K562 (cell line): ENCODE measurements around the gene ASS1. TPM values are rescaled to one million over a fixed set of nuclear protein-coding genes. Genes with fewer than 3 reads are reported as not detected.

Experiments
- ARID2 ChIP-seq: fragments of 450-650 bp; IDR thresholded peaks from 2 replicates; pipeline ENCODE4 v1.6.1; 2017; ENCODE audit warnings: antibody characterized with exemption, mild to moderate bottlenecking
- HDAC3 ChIP-seq: fragments of 450-650 bp; IDR thresholded peaks from 2 replicates; pipeline ENCODE4 v1.6.1; 2018; ENCODE audit warnings: borderline replicate concordance, mild to moderate bottlenecking, moderate library complexity; ENCODE audit not compliant: partially characterized antibody
- IRF9 ChIP-seq: fragments of 450-650 bp; IDR thresholded peaks from 2 replicates; pipeline ENCODE4 v1.6.1; 2016; ENCODE audit warnings: missing biosample characterization, missing genetic modification characterization
- MCM3 ChIP-seq: fragments of 450-650 bp; IDR thresholded peaks from 2 replicates; pipeline ENCODE4 v1.6.1; 2016
- MEF2A ChIP-seq: IDR thresholded peaks from 2 replicates; pipeline ENCODE4 v1.6.1; 2011; ENCODE audit warnings: low read depth, mild to moderate bottlenecking, low read length, moderate library complexity; ENCODE audit not compliant: control insufficient read depth
- MXD1 ChIP-seq: fragments of 250-450 bp; sonication (Bioruptor Pico); IDR thresholded peaks from 2 replicates; pipeline ENCODE4 v1.8.0; 2021; ENCODE audit warnings: borderline replicate concordance, mild to moderate bottlenecking, moderate library complexity; ENCODE audit not compliant: poor library complexity, severe bottlenecking
- NFE2L1 ChIP-seq: fragments of 450-650 bp; IDR thresholded peaks from 2 replicates; pipeline ENCODE4 v1.6.1; 2016; ENCODE audit warnings: missing genetic modification characterization, low read depth, mild to moderate bottlenecking, missing compliant biosample characterization, moderate library complexity, borderline replicate concordance
- RCOR1 ChIP-seq, 2 experiments: IDR thresholded peaks; 2 replicates each; pipeline ENCODE4 v1.6.1; 2012; ENCODE audit warnings: low read depth in 2 of 2, low read length in 2 of 2, borderline replicate concordance in 1 of 2, improper control_type of control experiment in 1 of 2
- REST ChIP-seq, 2 experiments: fragments of 450-650 bp; formaldehyde crosslinking in 1 of 2; IDR thresholded peaks; 2 replicates each; pipeline versions ENCODE4 v1.4.0 to v1.6.1; 2014 to 2020; ENCODE audit warnings: mild to moderate bottlenecking in 2 of 2, borderline replicate concordance in 1 of 2, low read depth in 1 of 2
- U2AF2 ChIP-seq: fragments of 200-400 bp; formaldehyde crosslinking; optimal IDR thresholded peaks from 2 replicates; pipeline ENCODE3; 2017; ENCODE audit warnings: low read depth, mild to moderate bottlenecking, low read length
- ZNF175 ChIP-seq: fragments of 200-800 bp; sonication (Bioruptor generic); IDR thresholded peaks from 2 replicates; pipeline ENCODE4 v1.6.1; 2016; ENCODE audit warnings: low read depth, mild to moderate bottlenecking, missing genetic modification characterization, missing compliant biosample characterization
- ZNF282 ChIP-seq: sonication (generic); formaldehyde crosslinking; IDR thresholded peaks from 2 replicates; pipeline ENCODE4 v1.8.1; 2023; ENCODE audit warnings: missing genetic modification reagents
- ZNF518B ChIP-seq: fragments of 250-450 bp; sonication (Bioruptor Pico); IDR thresholded peaks from 2 replicates; pipeline ENCODE4 v1.5.0; 2021; ENCODE audit warnings: mild to moderate bottlenecking, moderate library complexity
- polyA plus RNA-seq, 8 experiments: library from polyadenylated mRNA; depleted of rRNA in 4 of 8; stranded (reverse) in 5 of 8; unstranded in 3 of 8; fragments of >200 nt; fragmentation: Nextera tagmentation in 2 of 8; fragmentation: Illumina TruSeq in 1 of 8; extraction: Ambion mirVana in 2 of 8; extraction: Trizol in 1 of 8; gene quantifications; 2 replicates each; pipeline versions ENCODE4 v1.2.1 to v1.2.3, GENCODE V29; 2011 to 2014; ENCODE audit warnings: inconsistent platforms in 1 of 8, missing spikeins in 1 of 8
- total RNA-seq, 7 experiments: library from RNA; depleted of rRNA in 6 of 7; stranded (reverse); fragments of >200 nt in 6 of 7; fragmentation: Illumina TruSeq in 2 of 7; extraction: Trizol in 2 of 7; gene quantifications; 2 replicates each; pipeline versions ENCODE4 v1.2.1 to v1.2.3, GENCODE V29; 2011 to 2021; ENCODE audit warnings: low replicate concordance in 1 of 7

ASS1 gene
- total and polyA plus RNA-seq, 9 of the 15 experiments (the other 6 are each of a cell fraction or from before 2014, with no cell fraction given): 1.5 to 5.7 (median 3.7) TPM

GRCh38 chr9:130537346-130538050 lies 92.7 kb downstream of the ASS1 start (continued):
- TF ChIP-seq MXD1 (CRISPR knock-in tag): no peak
- peak; percentile 12; the same call in 1 of the 2 replicates for TF ChIP-seq REST (IDR thresholded peaks at IDR 0.05; ENCODE audit: borderline replicate concordance)
- 0 out of 2 replicates have a peak, but pooled peaks have one; percentile 53 for TF ChIP-seq REST (CRISPR knock-in tag; IDR thresholded peaks at IDR 0.05; ENCODE audit: low read depth)
- TF ChIP-seq ZNF282 (CRISPR knock-in tag): no peak
- TF ChIP-seq IRF9: no peak
- peak; percentile 97 to 99 for TF ChIP-seq RCOR1 (IDR thresholded peaks at IDR 0.05; ENCODE audit: borderline replicate concordance in 1 of 2, low read depth in 2 of 2, low read length in 2 of 2)
- TF ChIP-seq MEF2A: no peak
- no peak for TF ChIP-seq NFE2L1 (tag)
- peak; percentile 90 for TF ChIP-seq HDAC3
- peak; percentile 92 for TF ChIP-seq ZNF175 (CRISPR knock-in tag)
- no peak for TF ChIP-seq U2AF2
- TF ChIP-seq ZNF518B: no peak
- TF ChIP-seq ARID2: no peak
- no peak for TF ChIP-seq MCM3
